HG03565 (cell line): ENCODE results near the gene TRPV4.

Source experiments
- ATAC-seq: cut with Tn5 transposase; IDR thresholded peaks from one replicate; pipeline ENCODE4 v1.9.1; 2021; ENCODE audit warnings: mild to moderate bottlenecking, moderate library complexity; ENCODE audit not compliant: unreplicated experiment

TRPV4 gene

GRCh38 chr12:109829667-109830066 is 3.5 kb downstream of the TRPV4 start:
- no peak for ATAC-seq

GRCh38 chr12:109828754-109829511 is 4.3 kb downstream of the TRPV4 start:
- no peak for ATAC-seq

- no peak for ATAC-seq
Observed at GRCh38 chr12:109827566-109828550, 5.3 kb downstream of the TRPV4 start.

- no peak for ATAC-seq
Observed at GRCh38 chr12:109827080-109827479, 6.1 kb downstream of the TRPV4 start.

- ATAC-seq, result no peak
Observed at GRCh38 chr12:109824731-109825130, 8.5 kb downstream of the TRPV4 start.

GRCh38 chr12:109822951-109823411 is 10.2 kb downstream of the TRPV4 start:
- ATAC-seq, result no peak

GRCh38 chr12:109822416-109822815 is 10.8 kb downstream of the TRPV4 start:
- ATAC-seq, result no peak

GRCh38 chr12:109821968-109822367 is 11.2 kb downstream of the TRPV4 start:
- no peak for ATAC-seq

- no peak for ATAC-seq
Observed at GRCh38 chr12:109820816-109821381, 12.3 kb downstream of the TRPV4 start.

GRCh38 chr12:109818905-109819500 is 14.2 kb downstream of the TRPV4 start:
- no peak for ATAC-seq

GRCh38 chr12:109818253-109818652 is 14.9 kb downstream of the TRPV4 start:
- ATAC-seq, result no peak

GRCh38 chr12:109817627-109818231 is 15.5 kb downstream of the TRPV4 start:
- no peak for ATAC-seq

- no peak for ATAC-seq
Observed at GRCh38 chr12:109816870-109817269, 16.3 kb downstream of the TRPV4 start.

- ATAC-seq, result no peak
Observed at GRCh38 chr12:109815757-109816617, 17.2 kb downstream of the TRPV4 start.

GRCh38 chr12:109815225-109815624 is 18.0 kb downstream of the TRPV4 start:
- ATAC-seq, result no peak

- no peak for ATAC-seq
Observed at GRCh38 chr12:109814600-109815150, 18.5 kb downstream of the TRPV4 start.

GRCh38 chr12:109813810-109814416 is 19.3 kb downstream of the TRPV4 start:
- no peak for ATAC-seq

GRCh38 chr12:109811624-109811995 is 21.6 kb downstream of the TRPV4 start:
- no peak for ATAC-seq
